Measurements from ENCODE around the gene MET.
"Not testable (repeated sequence)": the region's sequence is repeated elsewhere in the genome, so short reads cannot be mapped to it uniquely, and the experiment has no call there.

GRCh38 chr7:116759642-116760041 lies 87.6 kb downstream of the MET start:
- TF ChIP-seq EZH2 (IDR thresholded peaks at IDR 0.05; ENCODE audit: borderline replicate concordance, low read length); CTCF (conservative IDR thresholded peaks at IDR 0.05 in 1 of 2, IDR thresholded peaks at IDR 0.05 in 1 of 2; ENCODE audit: extremely low read depth in 1 of 2, insufficient read depth in 1 of 2, low read depth in 1 of 2, low read length in 2 of 2): not testable (repeated sequence)

Measured in mammary epithelial cell (primary cell).